Activated CD8-positive, alpha-beta memory T cell treated with anti-CD3 and anti-CD28 coated beads for 48 hours (primary cell): ENCODE data around the gene SORCS2.

Source experiments
- DNase-seq, 3 experiments: peaks; one replicate each; pipeline ENCODE4 v3.0.0-alpha.2; 2020; ENCODE audit warnings: low read depth in 2 of 3, low spot score in 2 of 3

The SORCS2 gene

DNA sequence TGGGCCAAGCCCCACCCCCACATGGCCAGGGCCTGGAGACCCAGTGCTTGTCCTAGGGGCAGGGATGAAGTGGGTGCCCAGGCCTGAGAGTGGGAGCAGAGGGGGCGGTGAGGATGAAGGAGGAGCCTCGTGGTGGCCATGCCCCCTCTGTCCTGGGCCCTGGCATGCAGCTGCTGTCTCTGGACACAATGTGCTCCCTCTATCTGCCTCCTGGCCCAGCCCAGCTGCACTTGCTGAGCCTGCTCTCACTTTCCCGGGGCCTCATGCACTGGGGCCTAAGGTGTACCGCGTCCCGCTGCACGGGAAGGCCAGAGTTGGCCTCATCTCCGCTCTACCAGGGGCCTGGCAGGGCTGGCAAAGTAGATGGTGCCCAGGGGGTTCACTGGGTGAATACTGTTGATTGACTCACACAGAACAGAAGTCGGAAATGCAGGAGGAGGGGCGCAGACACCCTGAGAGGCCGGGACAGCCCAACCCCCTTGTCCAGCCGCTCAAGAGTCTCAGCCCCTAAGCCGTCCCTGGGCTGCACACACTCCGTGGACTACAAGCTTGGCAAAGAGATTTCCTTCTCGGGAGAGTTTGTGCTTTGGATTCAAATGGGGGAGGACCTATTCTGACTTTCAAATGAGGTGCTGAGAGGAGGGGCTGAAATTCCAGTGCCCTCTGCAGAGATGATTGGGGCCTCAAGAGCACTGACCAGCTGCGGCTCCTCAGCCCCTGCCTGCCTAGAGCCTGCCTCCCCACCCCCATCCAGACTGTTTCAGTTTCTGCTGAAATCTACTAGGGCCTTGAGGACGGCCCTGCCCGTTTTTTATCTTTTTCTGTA lies 130.0 kb downstream of the SORCS2 start:
- DNase-seq, result no peak

DNA sequence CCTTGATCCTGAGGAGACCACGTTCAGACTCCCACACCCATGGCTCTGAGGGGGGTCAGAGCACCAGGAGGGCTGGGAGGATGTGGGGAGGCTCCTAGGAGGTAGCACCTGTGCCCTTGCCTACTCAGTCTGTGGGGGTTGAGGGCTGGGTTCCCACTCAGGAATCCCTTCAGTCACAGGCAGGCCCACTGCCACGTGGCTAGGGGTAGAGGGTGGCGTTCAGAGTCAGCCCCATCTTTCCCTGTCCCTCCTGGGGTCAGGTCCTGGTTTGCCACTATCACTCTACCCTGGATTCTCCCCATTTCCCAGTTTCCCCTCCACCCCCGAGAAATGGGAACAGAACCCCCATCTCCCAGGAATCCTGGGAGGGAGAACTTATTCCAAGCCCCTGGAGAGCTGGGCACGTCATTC lies 131.1 kb downstream of the SORCS2 start:
- DNase-seq, result no peak

DNA sequence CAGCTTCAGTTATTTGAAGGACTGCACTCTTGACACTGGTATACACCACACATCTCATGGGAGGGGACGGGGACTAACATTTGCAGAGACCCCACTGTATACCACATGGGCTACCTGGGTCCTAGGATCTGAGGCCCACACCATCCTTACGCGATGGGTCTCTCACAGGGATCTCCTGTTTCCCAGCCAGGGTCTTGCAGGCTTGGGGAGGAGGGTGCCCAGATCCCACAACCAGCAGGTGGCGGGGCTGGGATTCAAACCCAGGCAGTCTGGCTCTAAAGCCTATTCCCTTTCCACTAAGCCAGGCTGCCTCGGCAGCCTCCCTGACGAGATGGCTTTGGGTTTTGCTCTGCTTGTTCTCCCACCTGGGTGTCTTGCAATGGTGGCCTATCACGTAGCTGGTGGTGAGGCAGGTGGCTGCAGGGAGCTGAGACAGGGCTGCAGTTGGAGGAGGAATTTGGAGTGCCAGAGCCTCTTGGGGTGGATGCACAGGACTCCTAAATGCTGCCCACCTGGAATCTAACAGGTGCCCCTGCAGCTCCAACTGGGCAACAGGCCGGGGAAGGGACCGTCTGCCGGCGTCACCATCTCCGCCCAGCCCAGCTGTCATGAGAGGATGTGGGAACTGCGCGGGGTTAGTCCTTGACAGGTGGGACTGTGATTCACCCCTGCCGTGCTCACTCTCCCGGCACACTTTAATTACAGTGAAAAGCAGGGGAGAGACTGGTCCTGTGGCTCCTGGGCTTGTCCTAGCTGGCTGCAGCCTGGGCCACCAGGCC lies 131.7 kb downstream of the SORCS2 start:
- DNase-seq, result no peak

DNA sequence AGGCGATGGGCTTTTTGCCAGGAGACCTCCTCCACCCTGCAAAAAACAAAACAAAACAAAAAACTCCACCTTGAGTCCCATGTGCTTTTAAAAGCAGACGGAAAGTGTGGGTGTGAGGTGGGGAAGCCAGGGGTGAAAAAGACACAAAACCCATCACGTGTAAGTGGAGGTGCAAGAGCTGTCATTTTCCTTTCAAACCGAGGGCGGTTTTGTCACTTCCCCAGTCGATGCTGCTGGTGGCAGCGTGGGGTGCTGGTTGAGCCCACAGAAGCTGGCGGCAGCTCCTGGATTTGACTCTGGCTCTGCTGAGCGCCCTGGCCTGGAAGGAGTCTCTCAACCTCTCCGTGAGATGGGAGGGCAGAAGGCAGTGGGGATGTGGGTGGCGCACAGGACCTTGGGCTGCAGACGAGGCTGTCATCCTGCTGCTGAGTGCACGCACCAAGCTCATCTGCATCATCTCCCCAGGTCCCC lies 132.3 kb downstream of the SORCS2 start:
- no peak for DNase-seq

DNA sequence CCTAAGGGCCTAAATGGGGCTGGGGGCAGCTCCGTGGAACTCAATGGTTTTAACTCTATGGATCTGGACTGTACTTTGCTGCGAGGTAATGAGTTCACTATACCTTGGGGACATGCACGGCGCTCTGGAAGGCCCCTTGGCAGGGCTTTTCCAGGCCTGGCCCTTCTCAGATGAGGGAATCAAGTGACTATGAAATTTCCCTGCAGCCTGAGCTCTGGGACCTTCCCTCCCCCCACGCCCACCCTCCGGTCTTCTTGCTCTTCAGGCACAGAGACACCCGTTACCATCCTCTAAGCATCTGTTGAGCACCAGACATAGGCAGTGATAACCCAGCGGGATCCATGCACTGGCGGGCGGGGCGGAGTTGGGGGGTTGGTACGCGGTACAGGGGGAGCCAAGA lies 133.2 kb downstream of the SORCS2 start:
- DNase-seq, result no peak

DNA sequence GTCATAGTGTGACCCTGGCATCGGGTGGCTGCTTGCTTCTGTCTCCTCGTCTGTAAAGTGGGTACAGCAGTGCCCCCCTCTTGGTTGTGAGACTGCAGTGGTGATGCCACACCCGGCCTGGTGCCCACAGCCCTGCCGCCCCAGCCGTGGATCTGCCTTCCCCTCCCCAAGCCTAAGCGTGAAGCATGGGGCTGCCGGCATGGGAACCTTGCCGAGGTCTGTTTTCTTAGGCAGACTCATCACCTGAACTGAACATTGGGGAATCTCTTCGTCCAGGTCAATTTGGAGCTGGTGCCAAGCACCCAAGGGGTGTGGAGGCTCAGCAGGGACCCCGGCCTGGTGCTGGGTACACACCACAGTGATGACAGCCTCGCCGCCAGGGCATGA lies 134.0 kb downstream of the SORCS2 start:
- DNase-seq, result no peak

DNA sequence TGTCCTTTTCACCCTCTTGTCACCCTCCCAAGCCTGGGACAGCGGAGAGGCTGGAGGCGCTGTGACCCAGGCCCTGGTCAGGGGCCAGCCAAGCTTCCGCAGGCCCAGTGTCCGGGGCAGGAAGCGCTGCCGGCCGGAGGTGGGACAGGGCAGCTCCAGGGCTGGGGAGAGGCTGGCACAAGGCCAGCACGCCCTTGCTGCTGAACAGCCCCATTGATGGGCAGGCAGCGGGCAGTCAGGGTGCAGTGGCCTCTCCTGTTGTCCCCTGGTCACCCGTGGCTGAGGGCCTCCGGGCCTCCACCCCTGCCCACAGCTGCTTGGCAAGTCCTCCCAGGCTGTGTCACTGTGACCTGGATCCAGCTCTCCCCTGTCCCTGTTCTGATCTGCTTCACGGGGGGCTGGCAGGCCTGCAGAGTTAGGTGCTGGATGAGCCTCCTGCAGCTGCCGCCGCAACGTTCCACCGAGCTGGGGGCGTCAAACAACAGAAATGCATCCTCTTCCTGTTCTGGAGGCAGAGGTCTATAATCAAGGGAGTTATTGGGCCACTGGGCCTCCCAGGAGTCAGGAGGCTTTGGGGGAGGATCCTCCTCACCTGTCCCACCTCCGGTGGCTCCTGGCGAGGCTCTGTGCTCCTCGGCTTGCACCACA lies 134.5 kb downstream of the SORCS2 start:
- DNase-seq, result no peak

DNA sequence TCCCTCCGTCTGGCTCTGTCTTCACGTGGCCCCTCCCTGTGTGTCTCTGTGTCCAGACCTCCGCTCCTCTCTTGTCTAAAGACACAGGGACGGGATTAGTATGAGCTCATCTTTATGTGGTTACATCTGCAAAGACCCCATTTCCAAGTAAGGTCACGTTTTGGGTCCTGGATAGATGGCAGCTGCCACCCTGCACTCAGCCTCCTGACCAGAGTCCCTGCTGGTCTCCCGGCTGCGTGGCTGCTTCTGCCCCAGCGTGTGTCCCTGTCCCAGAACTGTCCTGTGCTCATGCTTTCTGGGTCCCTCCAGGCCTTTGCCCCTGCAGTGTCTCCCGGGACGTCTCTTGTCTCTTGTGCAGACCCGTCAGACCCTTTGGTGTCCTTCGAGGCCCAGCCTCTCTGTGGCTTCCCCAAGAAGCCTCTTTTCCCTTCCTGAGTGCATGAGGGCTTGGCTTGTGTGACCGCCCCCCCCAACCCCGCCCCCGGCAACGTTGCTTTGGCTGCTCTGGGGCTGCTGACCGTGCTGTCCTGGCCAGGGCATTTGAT lies 135.1 kb downstream of the SORCS2 start:
- no peak for DNase-seq

DNA sequence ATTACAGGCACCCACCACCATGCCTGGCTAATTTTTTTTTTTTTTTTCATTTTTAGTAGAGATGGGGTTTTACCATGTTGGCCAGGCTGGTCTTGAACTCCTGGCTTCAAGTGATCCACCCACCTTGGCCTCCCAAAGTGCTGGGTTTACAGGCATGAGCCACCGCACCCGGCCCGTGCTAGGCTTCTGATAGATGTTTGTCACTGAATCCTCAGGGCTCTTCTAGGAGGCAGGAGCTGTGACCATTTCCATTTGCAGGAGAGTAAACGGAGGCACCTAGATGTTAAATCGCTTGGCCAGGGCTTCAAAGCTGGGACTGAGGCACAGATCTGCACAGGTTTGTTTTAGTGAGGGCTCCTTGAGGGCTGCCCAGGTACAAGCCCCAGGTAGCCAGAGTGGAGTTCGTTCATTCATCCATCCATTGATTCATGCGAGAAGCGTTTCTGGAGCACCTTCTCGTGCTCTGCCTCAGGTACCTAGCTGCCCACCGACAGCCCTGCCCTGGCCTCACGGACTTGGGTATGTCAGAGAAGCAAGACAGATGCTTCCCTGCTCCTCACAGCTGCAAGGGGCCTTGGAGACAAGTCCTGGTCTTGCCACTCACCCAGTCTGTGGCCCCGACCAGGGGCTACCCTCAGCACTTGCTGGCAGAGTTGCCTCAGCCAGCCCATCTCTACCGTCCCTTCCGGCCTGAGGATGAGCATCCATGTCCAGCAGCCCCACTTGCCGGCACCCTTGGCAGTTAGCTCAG lies 136.0 kb downstream of the SORCS2 start:
- DNase-seq, result no peak

DNA sequence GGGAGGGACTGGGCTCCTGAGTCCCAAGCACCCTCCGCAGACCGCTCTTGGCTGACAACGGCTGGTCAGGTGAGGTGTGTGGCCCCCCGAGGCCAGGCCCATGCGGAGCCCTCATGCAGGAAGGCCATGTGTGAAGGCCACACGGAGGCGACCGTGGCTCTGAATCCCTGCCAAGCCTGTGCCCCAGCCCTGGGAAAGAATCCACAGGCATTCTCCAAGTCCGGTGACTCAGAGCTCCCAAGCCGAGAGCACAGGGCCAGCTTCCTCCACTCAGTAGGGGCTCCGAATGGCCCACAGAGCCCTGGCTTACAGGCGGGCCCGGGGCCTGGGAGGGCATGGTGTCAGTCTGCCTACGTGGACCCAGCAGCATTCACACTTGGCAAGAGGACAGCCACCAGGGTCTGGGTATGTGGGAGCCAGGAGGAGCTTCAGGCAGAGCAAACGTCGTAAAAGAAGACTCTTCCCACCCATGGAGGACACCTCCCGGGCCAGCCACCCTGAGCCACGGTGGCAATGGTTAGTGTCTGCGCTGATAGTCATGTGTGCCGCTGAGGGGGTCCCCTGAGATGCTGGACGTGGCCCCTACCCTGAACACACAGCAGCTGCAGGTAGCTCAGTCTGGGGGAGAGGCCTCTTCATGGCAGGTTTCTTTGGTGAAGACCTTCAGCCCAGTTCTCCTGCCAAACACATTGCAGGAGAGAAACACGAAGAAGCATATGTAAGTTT lies 136.7 kb downstream of the SORCS2 start:
- DNase-seq, result no peak

DNA sequence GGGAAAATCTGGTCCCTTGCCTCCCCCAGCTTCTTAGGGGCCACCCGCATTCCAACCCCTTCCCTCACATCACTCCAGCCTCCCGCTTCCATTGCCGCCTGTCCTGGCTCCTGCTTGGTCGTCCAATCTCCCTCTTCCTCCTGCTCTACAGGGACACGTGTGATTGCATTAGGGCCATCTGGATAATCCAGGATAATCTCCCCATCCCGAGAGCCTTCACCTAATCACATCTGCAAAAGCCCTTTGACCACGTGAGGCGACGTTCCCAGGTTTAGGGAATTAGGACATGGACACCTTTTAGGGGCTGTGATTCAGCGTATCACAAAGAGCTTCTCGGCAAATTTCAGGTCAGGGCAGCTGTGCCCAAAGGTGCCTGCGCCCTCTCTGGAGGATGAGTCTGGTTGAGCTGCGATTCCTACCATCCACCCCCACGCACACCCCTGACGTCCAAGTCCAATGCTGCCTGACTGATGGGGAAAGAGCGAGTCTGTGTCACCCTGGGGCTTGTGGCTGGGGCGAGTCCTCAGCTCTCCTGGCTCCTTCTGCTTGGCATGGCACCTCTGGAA lies 137.8 kb downstream of the SORCS2 start:
- DNase-seq, result no peak

DNA sequence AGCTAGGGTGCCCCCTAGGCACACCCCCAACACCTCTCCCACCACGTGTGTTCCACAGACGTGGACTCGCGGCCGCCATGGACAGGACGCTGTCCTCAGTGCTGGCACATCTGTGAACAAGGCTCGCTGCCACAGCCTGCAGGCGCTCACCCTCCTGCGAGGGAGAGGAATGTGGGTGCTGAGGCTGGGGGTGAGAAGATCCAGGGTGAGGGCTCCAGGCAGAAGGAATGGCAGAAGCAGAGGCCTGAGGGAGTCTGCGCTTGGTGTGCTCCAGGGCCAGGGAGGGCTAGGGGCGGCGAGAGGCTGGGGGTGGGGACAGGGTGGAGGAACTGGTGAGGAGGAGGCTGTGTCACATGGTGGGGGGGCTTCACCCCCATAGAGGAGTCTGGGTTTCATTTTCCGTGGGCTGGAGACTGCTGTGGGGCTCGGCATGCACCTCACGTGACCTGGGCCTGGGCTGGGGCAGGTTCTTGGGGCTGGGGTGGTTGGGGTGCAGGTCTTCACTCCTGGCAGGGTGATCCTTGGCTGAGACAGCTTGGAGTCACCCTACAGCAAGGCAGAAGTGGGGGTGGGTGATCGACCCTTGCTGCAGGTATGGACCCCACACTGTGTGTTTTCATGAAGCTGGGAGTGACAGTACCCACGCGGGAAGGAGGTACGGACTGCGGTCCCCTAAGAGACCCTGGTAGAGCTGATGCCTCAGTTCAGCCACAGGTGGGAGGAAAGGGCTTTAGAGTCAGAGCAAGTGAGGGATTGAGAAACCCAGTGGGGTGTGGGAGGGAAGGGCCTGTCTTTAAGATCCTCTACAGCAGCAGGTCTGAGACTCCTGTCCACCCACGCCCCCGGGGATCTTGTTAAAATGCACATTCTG lies 138.7 kb downstream of the SORCS2 start:
- no peak for DNase-seq

DNA sequence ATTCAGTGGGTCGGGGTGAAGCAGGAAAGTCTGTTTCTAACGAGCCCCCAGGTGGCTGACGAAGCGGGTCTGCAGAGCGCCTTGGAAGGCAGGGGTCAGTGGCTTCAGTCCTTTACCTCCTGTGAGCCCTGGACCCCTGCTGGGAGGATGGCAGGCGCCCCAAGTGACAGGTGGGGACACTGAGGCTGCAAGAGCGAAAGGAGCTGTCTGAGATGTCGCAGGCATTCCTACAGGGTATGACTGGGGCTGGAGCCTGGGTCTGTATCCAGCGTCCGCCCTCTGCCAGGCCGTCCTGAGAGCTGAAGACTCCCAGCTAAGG lies 139.3 kb downstream of the SORCS2 start:
- no peak for DNase-seq

DNA sequence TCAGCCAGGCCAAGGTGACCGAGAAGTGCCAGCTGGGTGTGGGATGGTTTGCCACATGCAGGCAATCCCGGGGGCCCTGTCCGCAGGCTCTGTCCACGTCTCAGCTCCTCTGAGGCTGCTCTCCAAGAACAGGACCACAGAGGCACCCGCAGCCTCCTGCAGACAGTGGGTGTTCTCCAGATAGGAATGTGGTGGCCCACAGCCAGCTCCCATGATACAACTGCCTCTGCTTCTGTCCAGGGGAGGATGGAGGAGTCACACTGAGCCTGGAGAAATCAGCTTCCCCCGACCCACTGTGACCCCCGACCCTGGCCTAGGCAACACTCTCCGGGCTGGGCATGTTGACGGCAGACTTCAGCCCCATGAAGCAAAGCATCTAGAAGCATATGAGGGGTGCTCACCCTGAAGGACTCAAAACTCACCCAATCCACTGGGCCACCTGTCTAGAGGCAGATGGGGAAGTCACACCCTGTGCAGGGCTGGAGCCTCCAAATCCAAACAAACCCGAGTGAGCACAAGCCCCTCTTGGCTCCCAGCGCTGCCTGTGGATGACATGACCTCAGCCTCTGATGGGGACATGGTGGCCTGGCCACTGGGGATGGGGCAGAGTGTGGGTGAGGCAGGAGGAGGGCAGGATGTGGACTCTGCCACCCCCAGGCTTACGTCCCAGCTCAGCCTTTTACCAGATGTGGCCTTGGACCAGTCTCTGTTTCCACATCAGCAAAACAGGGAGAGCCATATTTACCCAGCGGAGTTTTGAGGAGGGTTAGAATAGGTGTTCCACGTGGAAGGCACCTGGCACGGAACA lies 140.1 kb downstream of the SORCS2 start:
- DNase-seq, result no peak

DNA sequence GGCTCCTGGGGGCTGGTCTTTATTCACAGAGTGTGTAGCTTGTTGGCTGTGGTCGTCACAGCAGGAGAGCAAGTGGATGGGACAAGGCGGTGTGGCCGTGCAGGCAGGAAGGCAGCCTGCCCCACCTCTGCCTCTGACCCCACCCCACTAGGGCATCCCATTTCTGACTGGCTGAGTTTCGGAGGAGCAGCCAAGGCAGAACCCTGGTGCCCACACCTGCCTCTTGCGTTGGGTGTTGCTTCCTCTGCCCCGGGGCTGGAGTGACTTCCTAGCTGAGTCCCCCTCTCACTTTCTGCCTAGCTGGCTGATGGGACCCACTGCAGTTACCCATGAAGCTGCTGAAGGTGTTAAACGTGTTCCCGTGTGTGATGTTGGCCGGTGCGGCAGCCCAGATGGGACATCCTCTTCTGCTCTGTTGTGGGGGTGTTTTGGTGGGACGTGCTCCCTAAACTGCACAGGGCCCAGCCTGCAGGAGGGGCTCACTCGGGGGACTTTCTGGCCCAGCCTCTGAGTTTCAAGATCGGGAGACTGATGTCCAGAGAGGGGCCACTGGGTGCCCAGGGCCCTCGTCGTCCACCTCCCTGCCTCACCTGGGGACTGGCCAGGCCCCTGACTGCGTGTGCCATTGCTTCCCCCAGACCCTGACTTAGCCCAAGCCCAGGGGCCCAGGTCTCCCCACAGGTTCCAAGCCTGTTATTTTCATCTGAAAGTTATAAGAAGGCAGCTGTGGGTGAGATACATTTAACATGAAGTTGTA lies 140.9 kb downstream of the SORCS2 start:
- DNase-seq, result no peak

DNA sequence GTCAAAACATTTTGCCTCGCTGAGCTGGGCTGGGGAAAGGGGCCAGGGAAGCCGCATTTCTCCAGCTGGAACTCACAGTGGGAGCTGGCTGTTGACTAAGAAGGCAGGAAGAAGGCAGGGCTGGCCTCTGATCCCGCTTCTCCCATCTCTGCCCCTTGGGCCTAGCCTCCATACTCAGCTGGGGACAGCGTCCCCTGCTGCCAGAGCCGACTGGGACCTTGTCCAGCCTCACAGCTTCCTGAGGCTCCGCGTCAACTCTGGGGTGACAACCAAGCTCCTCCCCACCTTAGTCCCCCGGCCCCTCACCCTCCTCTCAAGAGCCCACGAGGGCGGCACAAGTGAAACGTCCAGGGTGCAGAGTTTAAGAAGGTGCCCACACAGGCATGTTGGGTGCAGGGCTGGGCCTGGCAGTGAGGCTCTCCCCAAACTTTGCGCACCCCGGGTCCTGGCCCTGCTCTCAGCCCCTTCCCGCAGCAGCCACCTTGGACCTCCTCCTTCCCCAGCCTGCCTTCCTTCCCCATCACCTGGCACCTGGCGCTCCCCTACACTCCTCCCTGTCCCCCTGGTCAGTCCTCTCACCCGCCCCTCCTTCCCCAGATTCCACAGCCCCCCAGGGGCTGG lies 141.6 kb downstream of the SORCS2 start:
- no peak for DNase-seq
